Mucosa of descending colon (tissue), 3 donors: ENCODE measurements around the gene IQSEC2. TPM values are rescaled to one million over a fixed set of nuclear protein-coding genes. Genes with fewer than 3 reads are reported as not detected.

Experiments
- ATAC-seq: fragments of 200-7000 bp; cut with Tn5 transposase; one replicate; pipeline ENCODE4 v1.9.1; 2020; ENCODE audit warnings: mild to moderate bottlenecking, moderate library complexity
- DNase-seq, 3 donors: peaks; one replicate each; pipeline ENCODE4 v3.0.0-alpha.2; 2020
- H3K36me3 ChIP-seq: fragments of 200-600 bp; one replicate; pipeline ENCODE4 v1.8.0; 2021; ENCODE audit warnings: low read depth, mild to moderate bottlenecking
- H3K4me1 ChIP-seq: fragments of 200-600 bp; one replicate; pipeline ENCODE4 v1.8.0; 2021; ENCODE audit warnings: low read depth, mild to moderate bottlenecking
- H3K4me3 ChIP-seq: fragments of 200-600 bp; one replicate; pipeline ENCODE4 v1.8.0; 2021; ENCODE audit warnings: mild to moderate bottlenecking
- H3K9me3 ChIP-seq: fragments of 200-600 bp; one replicate; pipeline ENCODE4 v1.8.0; 2021; ENCODE audit warnings: mild to moderate bottlenecking
- CTCF ChIP-seq: fragments of 200-600 bp; IDR thresholded peaks from one replicate; pipeline ENCODE4 v1.8.0; 2022; ENCODE audit warnings: antibody characterized with exemption, mild to moderate bottlenecking
- intact Hi-C, 2 donors: fragments of 100-400 bp; cut with DNase I in 1 of 2; cut with micrococcal nuclease in 1 of 2; formaldehyde crosslinking; loops; one replicate each; pipeline versions ENCODE4 v1.11.0 to v1.11.1; 2022; cut with DNase I, micrococcal nuclease
- total RNA-seq, 3 donors: library from RNA; stranded (reverse); fragmentation: NEBNext Ultra II Directional in 2 of 3; extraction: Animal tissue kit (Norgen Biotek cat#: 25700) in 2 of 3; gene quantifications; one replicate each; pipeline versions ENCODE4 v1.2.1 to v1.2.4, GENCODE V29; 2021 to 2023
- donor health status: DM: no; HTN: no; CAD: no; lungs with moderate emphysema.
- donor health status: DM: no; HTN: no; CAD: no.
- donor health status: DM: no; HTN: yes; CAD: no.

The IQSEC2 gene
- total RNA-seq, 3 donors from 2014 or later = 28.0 to 39.3 (median 30.9) TPM

DNA sequence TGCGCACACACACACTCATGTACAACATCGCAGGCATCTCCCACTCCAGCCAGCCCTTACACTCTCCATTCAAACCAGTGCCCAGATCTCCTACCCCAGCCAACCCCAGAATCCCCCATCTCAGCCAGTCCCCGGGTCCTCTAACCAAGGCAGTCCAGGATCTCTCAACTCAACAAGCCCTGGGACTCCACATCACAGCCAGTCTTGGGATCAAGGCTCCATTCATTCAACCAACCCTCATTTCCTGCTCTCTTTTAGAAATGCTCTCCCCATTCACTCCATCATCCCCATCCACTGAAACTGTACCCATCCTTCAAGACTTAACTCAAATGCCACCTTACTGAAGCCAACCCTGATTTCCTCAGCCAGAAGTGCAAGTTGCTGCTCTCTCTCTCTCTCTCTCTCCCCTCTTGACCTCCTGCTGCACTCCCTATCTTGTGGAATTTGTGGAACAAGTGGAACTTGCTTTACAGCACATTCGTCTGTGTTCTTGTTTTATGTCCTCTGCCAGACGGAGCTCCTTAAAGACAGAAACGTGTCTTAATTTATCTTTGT is 40.6 kb upstream of the IQSEC2 start:
- ATAC-seq (no peak), DNase-seq (no peak)
- H3K36me3 ChIP-seq = no peaks in the 10 kb centered on the region
- H3K4me3 ChIP-seq = no peak overlapping the region
- intact Hi-C loops = no loop called here
- TF ChIP-seq CTCF = no peak
- no peaks in the 10 kb centered on the region for H3K9me3 ChIP-seq
- H3K4me1 ChIP-seq = peaks cover 2% of the 10 kb centered on the region

- no peak for TF ChIP-seq CTCF
- Histone ChIP-seq H3K4me1 (peaks cover 2% of the 10 kb centered on the region), H3K9me3 (no peaks in the 10 kb centered on the region), H3K4me3 (no peak overlapping the region), H3K36me3 (no peaks in the 10 kb centered on the region)
- intact Hi-C loops = no loop called here
- DNase-seq (no peak), ATAC-seq (peak; percentile 42)
Observed at GRCh38 chrX:53321230-53321942, 40.0 kb upstream of the IQSEC2 start.

GRCh38 chrX:53320543-53321229 is 39.3 kb upstream of the IQSEC2 start:
- DNase-seq (peak in 1 of 3 donors; percentile 27), ATAC-seq (peak; percentile 39)
- H3K4me3 ChIP-seq = no peak overlapping the region
- H3K9me3 ChIP-seq = no peaks in the 10 kb centered on the region
- no peaks in the 10 kb centered on the region for H3K36me3 ChIP-seq
- TF ChIP-seq CTCF = no peak
- intact Hi-C loops = no loop called here
- H3K4me1 ChIP-seq = peaks cover 2% of the 10 kb centered on the region

- intact Hi-C loops = loop anchor here in 1 of 2 donors (10.0 kb wide), 1 partner anchor 125 kb away; no protein-coding TSS in a partner anchor
- DNase-seq (no peak), ATAC-seq (no peak)
Observed at GRCh38 chrX:53319614-53320542, 38.5 kb upstream of the IQSEC2 start.

More at GRCh38 chrX:53319614-53320542, 38.5 kb upstream of the IQSEC2 start:
- no peaks in the 10 kb centered on the region for H3K9me3 ChIP-seq
- H3K4me1 ChIP-seq = peaks cover 2% of the 10 kb centered on the region
- no peaks in the 10 kb centered on the region for H3K36me3 ChIP-seq
- TF ChIP-seq CTCF = no peak
- no peak overlapping the region for H3K4me3 ChIP-seq
